HG02840 (cell line): ENCODE results near the gene PALLD.

Source experiments
- ATAC-seq: cut with Tn5 transposase; IDR thresholded peaks from one replicate; pipeline ENCODE4 v1.9.1; 2021; ENCODE audit warnings: mild to moderate bottlenecking, moderate library complexity, moderate number of reproducible peaks; ENCODE audit not compliant: unreplicated experiment, low FRiP score

Gene PALLD

GRCh38 chr4:168553714-168554370 is 57.0 kb downstream of the PALLD start:
- ATAC-seq, result no peak

- ATAC-seq, result no peak
These were observed 58.6 kb downstream of the PALLD start for GRCh38 chr4:168555437-168555836.

DNA sequence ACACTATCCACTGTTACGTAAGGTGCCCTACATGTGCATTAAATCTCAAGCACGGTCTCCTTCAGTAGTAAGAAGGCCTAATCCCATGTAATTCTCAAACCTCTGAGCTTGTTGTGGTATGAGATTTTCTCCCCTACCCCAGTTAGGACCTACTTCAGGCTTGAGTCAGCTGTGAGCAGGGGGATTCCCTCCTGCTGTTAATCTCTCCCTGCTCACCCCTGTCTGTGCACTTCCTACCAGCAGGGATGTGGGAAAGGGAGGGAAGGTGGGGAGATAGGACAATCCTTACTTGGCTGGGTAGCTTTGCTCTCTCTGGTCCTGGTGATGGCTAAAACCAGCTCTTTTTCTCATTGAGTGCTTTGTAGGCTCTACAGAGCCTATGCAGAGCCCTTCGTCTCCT is 60.8 kb downstream of the PALLD start:
- ATAC-seq, result no peak

DNA sequence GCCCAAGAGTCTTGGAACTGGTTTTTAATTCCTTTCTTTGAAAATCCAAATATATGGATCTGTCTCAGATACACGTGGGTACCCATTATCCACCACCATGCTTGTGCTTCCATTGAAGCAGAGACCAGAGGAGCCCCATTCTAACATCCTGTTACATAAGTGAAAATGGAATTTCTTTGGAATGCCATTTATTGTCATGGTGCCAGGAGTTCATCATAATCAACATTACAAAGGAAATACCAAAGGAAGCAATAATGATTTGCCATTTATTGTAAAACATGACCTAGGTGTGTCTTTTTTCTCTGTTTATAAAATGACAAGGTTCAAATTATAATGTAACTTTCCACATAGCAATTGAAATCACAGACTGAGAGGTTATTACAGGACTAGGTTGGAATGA is 61.7 kb downstream of the PALLD start:
- ATAC-seq, result no peak

GRCh38 chr4:168560184-168561180 is 63.6 kb downstream of the PALLD start:
- ATAC-seq, result no peak

DNA sequence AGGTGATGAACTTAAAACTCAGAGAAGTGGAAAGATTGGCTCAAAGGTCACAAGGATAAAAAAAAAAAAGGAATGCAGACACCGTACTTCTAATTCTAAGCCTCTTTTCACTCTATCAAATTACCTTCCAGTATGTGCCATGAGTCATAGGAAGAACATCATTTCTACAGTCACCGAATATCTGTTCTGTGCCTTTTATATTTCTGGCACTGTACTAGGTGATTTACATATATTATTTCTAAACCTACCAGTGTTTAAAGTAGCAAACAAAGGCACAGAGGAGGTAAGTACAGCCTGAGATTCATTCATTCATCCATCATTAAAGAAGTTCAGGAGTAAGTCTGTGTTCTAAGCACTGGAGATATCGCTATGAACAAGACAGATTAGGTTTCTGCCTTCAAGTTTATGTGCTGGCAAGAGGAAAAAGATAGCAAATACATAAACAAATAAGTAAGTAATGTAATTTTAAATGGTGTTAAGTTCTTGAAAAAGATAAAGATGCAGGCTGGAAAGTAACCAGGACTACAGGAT is 65.3 kb downstream of the PALLD start:
- no peak for ATAC-seq

DNA sequence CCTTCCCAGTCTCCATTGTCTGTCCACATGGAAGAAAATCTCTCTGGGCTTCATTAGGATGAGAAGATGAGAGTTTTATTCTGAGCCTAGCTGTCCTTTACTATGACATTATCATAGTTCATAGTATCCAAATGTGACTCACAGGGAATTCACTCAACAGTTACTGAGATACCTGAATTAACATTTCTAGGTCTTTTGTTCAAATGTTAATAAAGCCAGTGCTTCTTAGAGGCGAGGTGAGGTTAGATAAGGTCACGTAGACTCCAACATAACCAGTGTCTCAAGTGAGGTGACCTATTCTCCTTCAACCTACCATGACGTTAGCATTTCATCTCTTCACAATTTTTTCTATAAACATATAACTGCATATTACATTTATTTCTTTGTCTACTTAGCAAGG is 67.2 kb downstream of the PALLD start:
- no peak for ATAC-seq

- ATAC-seq, result no peak
These were observed 68.3 kb downstream of the PALLD start for GRCh38 chr4:168565130-168565529.

DNA sequence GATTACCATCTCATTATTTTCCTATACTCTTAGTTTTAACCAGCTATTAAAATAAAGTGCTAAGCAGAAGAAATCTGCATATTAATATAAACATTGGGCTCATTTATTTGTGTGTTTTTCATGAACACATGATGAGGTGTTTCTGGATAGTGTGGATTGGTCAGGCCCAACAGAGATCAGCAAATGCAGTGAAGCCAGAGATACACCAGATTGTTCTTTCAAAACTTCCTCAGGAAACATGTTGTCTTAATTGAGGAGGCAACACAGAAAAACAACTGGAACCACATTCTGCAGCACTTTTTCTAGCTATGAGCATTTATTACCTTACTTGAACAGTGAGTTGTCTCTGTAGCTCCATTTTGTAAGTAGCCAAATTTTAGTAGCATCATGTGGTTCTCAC is 69.9 kb downstream of the PALLD start:
- ATAC-seq, result no peak

GRCh38 chr4:168569066-168569930 is 72.4 kb downstream of the PALLD start:
- ATAC-seq, result no peak

- no peak for ATAC-seq
These were observed 73.1 kb downstream of the PALLD start for GRCh38 chr4:168569931-168570276.

DNA sequence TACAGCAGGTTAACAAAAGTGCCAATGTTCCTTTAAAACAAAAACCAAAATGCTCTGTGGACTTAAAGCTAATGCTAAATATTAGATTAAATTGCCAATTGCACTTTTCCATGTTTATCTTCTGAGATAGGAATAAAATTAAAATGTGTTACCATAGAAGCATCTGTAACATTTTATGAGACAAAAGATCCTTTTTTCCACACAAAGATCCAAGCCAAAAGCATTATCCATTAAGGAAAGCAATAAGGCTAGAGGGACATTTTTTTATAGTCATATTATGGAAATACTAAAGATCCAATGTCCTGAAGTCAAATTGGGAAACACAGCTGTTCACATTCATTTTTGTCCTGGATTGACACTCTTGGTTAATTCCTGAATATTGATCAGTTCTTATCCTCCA is 73.6 kb downstream of the PALLD start:
- no peak for ATAC-seq

DNA sequence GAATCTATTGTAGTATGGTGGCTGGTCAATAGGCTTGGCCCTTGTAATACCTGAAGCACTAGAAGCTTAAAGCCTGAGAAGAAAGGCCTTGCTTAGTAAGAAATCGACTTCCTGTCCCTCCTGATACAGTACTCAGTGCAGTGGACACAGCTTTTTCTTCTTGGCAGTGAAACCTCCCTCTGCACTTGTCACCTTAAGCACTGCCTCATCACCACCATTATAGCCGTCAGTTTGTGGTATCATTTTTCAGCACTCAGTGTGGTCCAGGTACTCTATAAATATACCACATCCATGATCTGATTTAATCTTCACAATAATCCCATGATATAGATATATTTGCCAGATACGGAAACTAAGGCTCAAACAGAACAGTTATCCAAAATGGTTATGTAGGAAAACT is 75.2 kb downstream of the PALLD start:
- ATAC-seq, result no peak

- no peak for ATAC-seq
These were observed 77.0 kb downstream of the PALLD start for GRCh38 chr4:168573870-168574269.

DNA sequence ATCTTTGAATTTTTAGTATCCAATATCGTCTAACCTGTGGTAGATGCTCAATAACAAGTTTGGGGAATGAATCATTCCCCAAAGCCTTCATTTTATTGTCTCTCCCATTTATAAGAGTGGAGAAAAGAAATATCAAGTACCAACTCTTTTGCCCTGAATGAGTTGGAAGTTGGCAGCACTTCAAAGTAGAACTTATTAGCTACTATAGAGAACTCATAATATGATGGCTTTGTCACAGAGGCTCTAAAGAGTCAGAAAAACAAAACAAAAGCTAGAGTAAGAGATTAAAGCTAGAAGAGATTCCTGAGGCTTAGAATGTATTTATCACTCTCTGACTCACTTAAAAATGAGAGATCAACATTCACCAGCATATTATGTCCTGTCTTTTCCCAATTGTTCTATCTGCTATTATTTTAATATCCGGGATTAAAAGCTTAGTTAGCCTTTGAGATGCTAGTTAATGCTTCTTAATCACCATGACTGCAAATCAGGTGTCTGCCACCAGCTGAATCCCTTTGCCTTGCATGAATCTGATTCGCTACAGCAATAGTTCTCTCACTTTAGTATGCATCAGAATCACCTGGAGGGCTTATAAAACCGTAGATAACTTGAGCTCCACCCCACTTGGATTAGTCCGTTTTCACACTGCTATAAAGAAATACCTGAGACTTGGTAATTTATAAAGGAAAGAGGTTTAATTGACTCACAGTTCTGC is 77.9 kb downstream of the PALLD start:
- no peak for ATAC-seq

DNA sequence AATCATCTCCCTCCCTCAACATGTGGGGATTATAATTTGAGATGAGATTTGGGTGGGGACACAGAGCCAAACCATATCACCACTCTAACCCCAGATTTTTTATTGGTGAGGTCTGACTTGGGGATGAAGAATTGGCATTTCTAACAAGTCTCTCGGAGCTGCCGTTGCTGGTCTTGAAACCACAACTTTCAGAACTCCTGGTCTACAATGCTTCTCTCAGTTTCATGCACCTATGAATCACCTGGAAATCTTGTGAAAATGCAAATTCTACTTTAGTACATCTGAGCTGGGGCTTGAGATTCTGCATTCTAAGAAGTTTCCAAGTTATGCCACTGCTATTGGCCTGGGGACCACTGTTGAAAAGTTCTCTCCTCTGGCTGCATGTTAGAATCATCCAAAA is 78.6 kb downstream of the PALLD start:
- no peak for ATAC-seq

- no peak for ATAC-seq
These were observed 80.8 kb downstream of the PALLD start for GRCh38 chr4:168577624-168578023.

DNA sequence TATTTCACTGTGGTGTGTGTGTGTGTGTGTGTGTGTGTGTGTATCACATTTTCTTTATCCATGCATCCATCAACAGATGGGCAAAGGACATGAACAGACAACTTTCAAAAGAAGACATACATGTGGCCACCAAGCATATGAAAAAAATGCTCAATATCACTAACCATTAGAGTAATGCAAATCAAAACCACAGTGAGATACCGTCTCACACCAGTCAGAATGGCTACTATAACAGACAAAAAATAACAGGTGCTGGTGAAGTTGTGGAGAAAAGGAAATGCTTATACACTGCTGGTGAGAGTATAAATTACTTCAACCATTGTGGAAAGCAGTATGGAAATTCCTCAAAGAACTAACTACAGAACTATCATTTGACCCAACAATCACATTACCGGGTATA is 83.4 kb downstream of the PALLD start:
- ATAC-seq, result no peak

- no peak for ATAC-seq
These were observed 87.5 kb downstream of the PALLD start for GRCh38 chr4:168584321-168584771.
